ENCODE results near the gene CREG1. TPM values are rescaled to one million over a fixed set of nuclear protein-coding genes. Genes with fewer than 3 reads are reported as not detected.

The CREG1 gene
- total and polyA plus RNA-seq, 2 of the 8 experiments (the other 6 are each of a cell fraction or from before 2014, with no cell fraction given) = 29.8 to 30.1 TPM

DNA sequence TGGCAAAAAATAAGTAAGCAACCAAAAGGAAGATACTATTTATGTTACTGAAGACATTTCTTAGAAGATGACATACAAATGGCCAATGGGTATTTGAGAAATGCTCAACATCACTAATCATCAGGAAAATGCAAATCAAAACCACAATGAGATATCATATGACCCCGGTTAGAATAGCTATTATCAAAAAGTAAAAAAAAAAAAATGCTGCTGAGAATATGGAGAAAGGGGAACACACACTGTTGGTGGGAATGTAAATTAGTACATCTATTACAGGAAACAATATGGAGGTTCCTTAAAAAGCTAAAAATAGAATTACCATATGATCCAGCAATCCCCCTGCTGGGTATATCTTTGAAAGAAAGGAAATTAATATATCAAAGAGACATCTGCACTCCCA lies 34.3 kb upstream of the CREG1 start (continued):
- no peak for TF ChIP-seq HDAC6 (IDR thresholded peaks at IDR 0.05; ENCODE audit: low read depth, low read length)
- TF ChIP-seq TAF7 (optimal IDR thresholded peaks at IDR 0.05; ENCODE audit: borderline replicate concordance, low read depth, low read length) = no peak
- no peak for TF ChIP-seq CHD1 (IDR thresholded peaks at IDR 0.05; ENCODE audit: low read depth, low read length)
- TF ChIP-seq RFX5 (IDR thresholded peaks at IDR 0.05; ENCODE audit: borderline replicate concordance, low read depth, low read length) = no peak

Measured in H1 (cell line).